ENCODE data around the gene AOPEP. TPM values are rescaled to one million over a fixed set of nuclear protein-coding genes. Genes with fewer than 3 reads are reported as not detected.

AOPEP gene
- polyA plus RNA-seq, 1 donor, result 44.3 TPM

GRCh38 chr9:95104581-95104960 lies 378.1 kb downstream of the AOPEP start:
- WGBS (ENCODE audit: insufficient coverage, low lambda C conversion rate), result 90% methylated on average over 2 of the region's 8 CpGs
- Histone ChIP-seq H3K9me3 (ENCODE audit: control insufficient read depth, low read depth, low read length) (no peaks in the 10 kb centered on the region), H3K4me1 (ENCODE audit: control insufficient read depth, insufficient read depth, low read length) (no peaks in the 10 kb centered on the region), H3K27me3 (ENCODE audit: control insufficient read depth, insufficient read depth, low read length) (no peaks in the 10 kb centered on the region), H3K4me3 (ENCODE audit: low read length) (no peak overlapping the region), H3K27ac (ENCODE audit: low read length) (no peak overlapping the region), H3K36me3 (ENCODE audit: control insufficient read depth, insufficient read depth, low read length) (peaks cover 75% of the 10 kb centered on the region)
- no peak for DNase-seq

- H3K27me3 ChIP-seq (ENCODE audit: control insufficient read depth, insufficient read depth, low read length), result no peaks in the 10 kb centered on the region
- H3K36me3 ChIP-seq (ENCODE audit: control insufficient read depth, insufficient read depth, low read length), result peaks cover 75% of the 10 kb centered on the region
- H3K27ac ChIP-seq (ENCODE audit: low read length), result no peak overlapping the region
- H3K4me3 ChIP-seq (ENCODE audit: low read length), result no peak overlapping the region
- WGBS (ENCODE audit: insufficient coverage, low lambda C conversion rate), result no CpG with 5 or more reads among the region's 12 CpGs
- no peak for DNase-seq
- no peaks in the 10 kb centered on the region for H3K4me1 ChIP-seq (ENCODE audit: control insufficient read depth, insufficient read depth, low read length)
- no peaks in the 10 kb centered on the region for H3K9me3 ChIP-seq (ENCODE audit: control insufficient read depth, low read depth, low read length)
Measured at GRCh38 chr9:95104980-95105379, 378.5 kb downstream of the AOPEP start.

GRCh38 chr9:95105519-95106287 lies 379.2 kb downstream of the AOPEP start:
- no peaks in the 10 kb centered on the region for H3K27me3 ChIP-seq (ENCODE audit: control insufficient read depth, insufficient read depth, low read length)
- H3K9me3 ChIP-seq (ENCODE audit: control insufficient read depth, low read depth, low read length), result no peaks in the 10 kb centered on the region
- no peak overlapping the region for H3K27ac ChIP-seq (ENCODE audit: low read length)
- no peak for DNase-seq
- H3K36me3 ChIP-seq (ENCODE audit: control insufficient read depth, insufficient read depth, low read length), result peaks cover 70% of the 10 kb centered on the region
- H3K4me1 ChIP-seq (ENCODE audit: control insufficient read depth, insufficient read depth, low read length), result no peaks in the 10 kb centered on the region
- no peak overlapping the region for H3K4me3 ChIP-seq (ENCODE audit: low read length)
- 60% methylated on average over 1 of the region's 13 CpGs for WGBS (ENCODE audit: insufficient coverage, low lambda C conversion rate)

- Histone ChIP-seq H3K27ac (ENCODE audit: low read length) (no peak overlapping the region), H3K9me3 (ENCODE audit: control insufficient read depth, low read depth, low read length) (no peaks in the 10 kb centered on the region), H3K4me1 (ENCODE audit: control insufficient read depth, insufficient read depth, low read length) (no peaks in the 10 kb centered on the region), H3K36me3 (ENCODE audit: control insufficient read depth, insufficient read depth, low read length) (peaks cover 72% of the 10 kb centered on the region), H3K4me3 (ENCODE audit: low read length) (no peak overlapping the region), H3K27me3 (ENCODE audit: control insufficient read depth, insufficient read depth, low read length) (no peaks in the 10 kb centered on the region)
- WGBS (ENCODE audit: insufficient coverage, low lambda C conversion rate), result 80% methylated on average over 1 of the region's 18 CpGs
- no peak for DNase-seq
Measured at GRCh38 chr9:95107001-95107749, 380.7 kb downstream of the AOPEP start.

- H3K27ac ChIP-seq (ENCODE audit: low read length), result no peak overlapping the region
- no peaks in the 10 kb centered on the region for H3K27me3 ChIP-seq (ENCODE audit: control insufficient read depth, insufficient read depth, low read length)
- H3K36me3 ChIP-seq (ENCODE audit: control insufficient read depth, insufficient read depth, low read length), result peaks cover 74% of the 10 kb centered on the region
- no peaks in the 10 kb centered on the region for H3K4me1 ChIP-seq (ENCODE audit: control insufficient read depth, insufficient read depth, low read length)
- no CpG with 5 or more reads among the region's 14 CpGs for WGBS (ENCODE audit: insufficient coverage, low lambda C conversion rate)
- DNase-seq, result no peak
- no peaks in the 10 kb centered on the region for H3K9me3 ChIP-seq (ENCODE audit: control insufficient read depth, low read depth, low read length)
- H3K4me3 ChIP-seq (ENCODE audit: low read length), result no peak overlapping the region
Measured at GRCh38 chr9:95107976-95108375, 381.5 kb downstream of the AOPEP start.

- peaks cover 69% of the 10 kb centered on the region for H3K36me3 ChIP-seq (ENCODE audit: control insufficient read depth, insufficient read depth, low read length)
- no peak overlapping the region for H3K4me3 ChIP-seq (ENCODE audit: low read length)
- no peaks in the 10 kb centered on the region for H3K4me1 ChIP-seq (ENCODE audit: control insufficient read depth, insufficient read depth, low read length)
- WGBS (ENCODE audit: insufficient coverage, low lambda C conversion rate), result 91% methylated on average over 3 of the region's 5 CpGs
- H3K27me3 ChIP-seq (ENCODE audit: control insufficient read depth, insufficient read depth, low read length), result no peaks in the 10 kb centered on the region
- no peak overlapping the region for H3K27ac ChIP-seq (ENCODE audit: low read length)
- no peaks in the 10 kb centered on the region for H3K9me3 ChIP-seq (ENCODE audit: control insufficient read depth, low read depth, low read length)
- DNase-seq, result no peak
Measured at GRCh38 chr9:95108777-95109176, 382.3 kb downstream of the AOPEP start.

- Histone ChIP-seq H3K4me1 (ENCODE audit: control insufficient read depth, insufficient read depth, low read length) (no peaks in the 10 kb centered on the region), H3K27ac (ENCODE audit: low read length) (no peak overlapping the region), H3K4me3 (ENCODE audit: low read length) (no peak overlapping the region), H3K27me3 (ENCODE audit: control insufficient read depth, insufficient read depth, low read length) (no peaks in the 10 kb centered on the region), H3K36me3 (ENCODE audit: control insufficient read depth, insufficient read depth, low read length) (peaks cover 67% of the 10 kb centered on the region), H3K9me3 (ENCODE audit: control insufficient read depth, low read depth, low read length) (no peaks in the 10 kb centered on the region)
- DNase-seq, result no peak
- WGBS (ENCODE audit: insufficient coverage, low lambda C conversion rate), result 81% methylated on average over 5 of the region's 8 CpGs
Measured at GRCh38 chr9:95109456-95109855, 383.0 kb downstream of the AOPEP start.

- H3K27ac ChIP-seq (ENCODE audit: low read length), result no peak overlapping the region
Measured at GRCh38 chr9:95110921-95111525, 384.5 kb downstream of the AOPEP start.

GRCh38 chr9:95111716-95112115 lies 385.2 kb downstream of the AOPEP start:
- no peaks in the 10 kb centered on the region for H3K27me3 ChIP-seq (ENCODE audit: control insufficient read depth, insufficient read depth, low read length)
- no peak overlapping the region for H3K27ac ChIP-seq (ENCODE audit: low read length)
- WGBS (ENCODE audit: insufficient coverage, low lambda C conversion rate), result 100% methylated on average over 1 of the region's 11 CpGs
- no peaks in the 10 kb centered on the region for H3K9me3 ChIP-seq (ENCODE audit: control insufficient read depth, low read depth, low read length)
- DNase-seq, result no peak
- H3K4me3 ChIP-seq (ENCODE audit: low read length), result no peak overlapping the region
- peaks cover 55% of the 10 kb centered on the region for H3K36me3 ChIP-seq (ENCODE audit: control insufficient read depth, insufficient read depth, low read length)
- H3K4me1 ChIP-seq (ENCODE audit: control insufficient read depth, insufficient read depth, low read length), result no peaks in the 10 kb centered on the region

More at GRCh38 chr9:95110921-95111525, 384.5 kb downstream of the AOPEP start:
- no peaks in the 10 kb centered on the region for H3K9me3 ChIP-seq (ENCODE audit: control insufficient read depth, low read depth, low read length)
- no CpG with 5 or more reads among the region's 14 CpGs for WGBS (ENCODE audit: insufficient coverage, low lambda C conversion rate)
- H3K4me3 ChIP-seq (ENCODE audit: low read length), result no peak overlapping the region
- DNase-seq, result no peak
- H3K4me1 ChIP-seq (ENCODE audit: control insufficient read depth, insufficient read depth, low read length), result no peaks in the 10 kb centered on the region
- H3K36me3 ChIP-seq (ENCODE audit: control insufficient read depth, insufficient read depth, low read length), result peaks cover 60% of the 10 kb centered on the region
- no peaks in the 10 kb centered on the region for H3K27me3 ChIP-seq (ENCODE audit: control insufficient read depth, insufficient read depth, low read length)

- H3K27ac ChIP-seq (ENCODE audit: low read length), result no peak overlapping the region
- no peak overlapping the region for H3K4me3 ChIP-seq (ENCODE audit: low read length)
- H3K4me1 ChIP-seq (ENCODE audit: control insufficient read depth, insufficient read depth, low read length), result no peaks in the 10 kb centered on the region
- WGBS (ENCODE audit: insufficient coverage, low lambda C conversion rate), result no CpG with 5 or more reads among the region's 12 CpGs
- DNase-seq, result no peak
- no peaks in the 10 kb centered on the region for H3K27me3 ChIP-seq (ENCODE audit: control insufficient read depth, insufficient read depth, low read length)
- no peaks in the 10 kb centered on the region for H3K9me3 ChIP-seq (ENCODE audit: control insufficient read depth, low read depth, low read length)
- peaks cover 46% of the 10 kb centered on the region for H3K36me3 ChIP-seq (ENCODE audit: control insufficient read depth, insufficient read depth, low read length)
Measured at GRCh38 chr9:95112436-95113280, 386.2 kb downstream of the AOPEP start.

All from large intestine (tissue), 3 donors.